HCT116 (cell line): ENCODE measurements around the gene ACP1. TPM values are rescaled to one million over a fixed set of nuclear protein-coding genes. Genes with fewer than 3 reads are reported as not detected.

ENCODE experiments used
- ATAC-seq: fragments of 200-7000 bp; cut with Tn5 transposase; 2 replicates; pipeline ENCODE4 v1.9.1; 2020; ENCODE audit warnings: mild to moderate bottlenecking, moderate library complexity
- BruUV-seq: library from RNA; stranded (reverse); fragments of 400-500 nt; replicated peaks from 2 replicates; lab custom pipeline; 2021; lab: Mats Ljungman, UMichigan
- CTCF ChIA-PET: fragments of 300-600 bp; sonication (Branson Sonifier 250); formaldehyde crosslinking; loops from one replicate; lab custom pipeline; 2021; ENCODE audit warnings: antibody characterized with exemption; lab: Charles Lee
- POLR2A ChIA-PET: fragments of 300-600, 350-600 bp; sonication (Branson Sonifier 250); formaldehyde crosslinking; loops from one replicate; lab custom pipeline; 2021; ENCODE audit warnings: antibody characterized with exemption; lab: Charles Lee
- RAD21 ChIA-PET, 2 experiments: fragments of 300-600 bp; sonication (Branson Sonifier 250); formaldehyde crosslinking; loops; one replicate each; lab custom pipeline; 2023; ENCODE audit warnings: low total read pairs in 2 of 2; ENCODE audit not compliant: uncharacterized antibody in 2 of 2, unreplicated experiment in 2 of 2, low non-redundant PET in 1 of 2; lab: Charles Lee
- DNase-seq: peaks from one replicate; pipeline ENCODE4 v3.0.0-alpha.2; 2010; ENCODE audit warnings: low read depth, low spot score
- H2AFZ ChIP-seq: fragments of 200-600 bp; shearing (Covaris generic), sonication (generic); 2 replicates; pipeline ENCODE4 v1.6.1; 2017; ENCODE audit warnings: low read depth, mixed run types, mixed read lengths, antibody characterized with exemption, low read length; ENCODE audit not compliant: poor library complexity, severe bottlenecking
- H3K27ac ChIP-seq: 2 replicates; pipeline ENCODE4 v1.5.1; 2012; ENCODE audit warnings: low read depth, low read length
- H3K27me3 ChIP-seq: fragments of 200-600 bp; sonication (generic); 2 replicates; pipeline ENCODE4 v1.6.1; 2016; ENCODE audit warnings: mixed run types, low read length, mixed read lengths; ENCODE audit not compliant: insufficient read depth
- H3K36me3 ChIP-seq, 2 experiments: fragments of 200-500 bp in 1 of 2; fragments of 200-600 bp in 1 of 2; sonication (Bioruptor generic) in 1 of 2; sonication (generic) in 1 of 2; 2 replicates each; pipeline versions ENCODE4 v1.5.1 to v1.6.1; 2014 to 2016; ENCODE audit warnings: low read length in 2 of 2, inconsistent platforms in 1 of 2, mixed read lengths in 1 of 2, mixed run types in 1 of 2; ENCODE audit not compliant: insufficient read depth in 2 of 2, control insufficient read depth in 1 of 2
- H3K4me1 ChIP-seq, 2 experiments: fragments of 200-600 bp in 1 of 2; sonication (generic) in 1 of 2; 2 replicates each; pipeline versions ENCODE4 v1.5.1 to v1.6.1; 2012 to 2017; ENCODE audit warnings: low read length in 2 of 2, inconsistent platforms in 1 of 2, mild to moderate bottlenecking in 1 of 2, mixed read lengths in 1 of 2, mixed run types in 1 of 2, moderate library complexity in 1 of 2; ENCODE audit not compliant: insufficient read depth in 2 of 2, control insufficient read depth in 1 of 2
- H3K4me2 ChIP-seq: fragments of 200-600 bp; sonication (generic); 2 replicates; pipeline ENCODE4 v1.6.1; 2017; ENCODE audit warnings: mixed run types, low read length, mixed read lengths
- H3K4me3 ChIP-seq, 2 experiments: fragments of 200-600 bp in 1 of 2; sonication (generic) in 1 of 2; replicated peaks in 1 of 2; 2 replicates each; pipeline ENCODE4 v1.5.1; 2011 to 2016; ENCODE audit warnings: low read length in 2 of 2, control low read depth in 1 of 2, low read depth in 1 of 2, mild to moderate bottlenecking in 1 of 2, mixed read lengths in 1 of 2, mixed run types in 1 of 2
- H3K79me2 ChIP-seq: fragments of 200-600 bp; sonication (generic); 2 replicates; pipeline ENCODE4 v1.6.1; 2017; ENCODE audit warnings: mild to moderate bottlenecking, mixed run types, low read length, moderate library complexity, mixed read lengths; ENCODE audit not compliant: insufficient read depth
- H3K9ac ChIP-seq: fragments of 200-600 bp; sonication (generic); 2 replicates; pipeline ENCODE4 v1.6.1; 2016; ENCODE audit warnings: low read length, mixed read lengths
- H3K9me2 ChIP-seq: fragments of 200-600 bp; sonication (generic), shearing (Covaris generic); 2 replicates; pipeline ENCODE4 v1.6.1; 2017; ENCODE audit warnings: mixed run types, mild to moderate bottlenecking, moderate library complexity; ENCODE audit not compliant: insufficient read depth
- H3K9me3 ChIP-seq, 2 experiments: fragments of 200-500 bp in 1 of 2; fragments of 200-600 bp in 1 of 2; sonication (Bioruptor generic) in 1 of 2; sonication (generic) in 1 of 2; 2 replicates each; pipeline ENCODE4 v1.6.1; 2014 to 2017; ENCODE audit warnings: low read length in 2 of 2, mixed read lengths in 2 of 2, inconsistent platforms in 1 of 2, low read depth in 1 of 2, mild to moderate bottlenecking in 1 of 2, mixed run types in 1 of 2, moderate library complexity in 1 of 2; ENCODE audit not compliant: control insufficient read depth in 1 of 2, insufficient read depth in 1 of 2
- H4K20me1 ChIP-seq: fragments of 200-600 bp; sonication (generic), shearing (Covaris generic); 2 replicates; pipeline ENCODE4 v1.6.1; 2017; ENCODE audit warnings: mixed run types, mild to moderate bottlenecking, moderate library complexity; ENCODE audit not compliant: insufficient read depth
- ATF3 ChIP-seq: IDR thresholded peaks from 2 replicates; pipeline ENCODE4 v1.6.1; 2012
- CBX3 ChIP-seq: IDR thresholded peaks from 2 replicates; pipeline ENCODE4 v1.6.1; 2012; ENCODE audit warnings: low read depth
- CEBPB ChIP-seq: IDR thresholded peaks from 2 replicates; pipeline ENCODE4 v1.6.1; 2012; ENCODE audit warnings: low read depth
- CTCF ChIP-seq, 3 experiments: fragments of 200-600 bp in 1 of 3; sonication (generic) in 1 of 3; IDR thresholded peaks in 2 of 3; conservative IDR thresholded peaks in 1 of 3; 2 replicates each; pipeline ENCODE4 v1.5.1; 2012 to 2017; ENCODE audit warnings: low read depth in 2 of 3, low read length in 2 of 3, antibody characterized with exemption in 1 of 3, borderline replicate concordance in 1 of 3, control low read depth in 1 of 3, mild to moderate bottlenecking in 1 of 3, mixed read lengths in 1 of 3, mixed run types in 1 of 3, moderate library complexity in 1 of 3; ENCODE audit not compliant: insufficient read depth in 1 of 3
- EGR1 ChIP-seq: IDR thresholded peaks from 2 replicates; pipeline ENCODE4 v1.6.1; 2012; ENCODE audit warnings: low read depth
- ELF1 ChIP-seq: IDR thresholded peaks from 2 replicates; pipeline ENCODE4 v1.6.1; 2012; ENCODE audit warnings: low read depth, borderline replicate concordance
- EZH2 ChIP-seq: fragments of 200-600 bp; sonication (generic); IDR thresholded peaks from 2 replicates; pipeline ENCODE4 v1.6.1; 2017; ENCODE audit warnings: antibody characterized with exemption, mixed run types
- EZH2phosphoT487 ChIP-seq: fragments of 200-600 bp; IDR thresholded peaks from 2 replicates; pipeline ENCODE4 v1.6.1; 2018; ENCODE audit warnings: antibody characterized with exemption, borderline replicate concordance
- JUND ChIP-seq: IDR thresholded peaks from 2 replicates; pipeline ENCODE4 v1.6.1; 2012
- MAX ChIP-seq: IDR thresholded peaks from 2 replicates; pipeline ENCODE4 v1.6.1; 2012
- POLR2A ChIP-seq: IDR thresholded peaks from 2 replicates; pipeline ENCODE4 v1.7.0; 2011; ENCODE audit warnings: borderline replicate concordance; ENCODE audit not compliant: insufficient read depth, insufficient read length; ENCODE audit errors: extremely low read depth
- RAD21 ChIP-seq: IDR thresholded peaks from 2 replicates; pipeline ENCODE4 v1.6.1; 2012; ENCODE audit warnings: low read depth, mild to moderate bottlenecking
- SP1 ChIP-seq: IDR thresholded peaks from 2 replicates; pipeline ENCODE4 v1.6.1; 2012; ENCODE audit warnings: low read depth
- SRF ChIP-seq: IDR thresholded peaks from 2 replicates; pipeline ENCODE4 v1.6.1; 2012; ENCODE audit warnings: low read depth
- TCF7L2 ChIP-seq: IDR thresholded peaks from 2 replicates; pipeline ENCODE4 v1.7.0; 2011; ENCODE audit warnings: borderline replicate concordance, inconsistent platforms; ENCODE audit not compliant: insufficient read depth, insufficient read length; ENCODE audit errors: extremely low read depth
- YY1 ChIP-seq: IDR thresholded peaks from 2 replicates; pipeline ENCODE4 v1.6.1; 2011; ENCODE audit warnings: low read length, low read depth, moderate library complexity, mild to moderate bottlenecking; ENCODE audit not compliant: insufficient replicate concordance; ENCODE audit errors: extremely low read depth
- ZFX ChIP-seq: fragments of 450-650 bp; IDR thresholded peaks from 2 replicates; pipeline ENCODE4 v1.6.1; 2017
- intact Hi-C: fragments of 100-400 bp; cut with micrococcal nuclease; formaldehyde crosslinking; loops from 2 replicates; pipeline ENCODE4 v1.10.0; 2022
- total RNA-seq: library from RNA; stranded (reverse); gene quantifications from one replicate; pipeline ENCODE4 v1.2.1, GENCODE V29; 2021; ENCODE audit not compliant: unreplicated experiment

ACP1 gene
- total RNA-seq, 1 experiment from 2014 or later: 113 TPM

GRCh38 chr2:283996-284794 is 19.4 kb downstream of the ACP1 start:
- H3K36me3 ChIP-seq: peaks cover 9 to 20% of the 10 kb centered on the region in 2 experiments; a peak in 2 of 4 replicates
- TF ChIP-seq TCF7L2 (no peak), JUND (no peak), ELF1 (no peak), POLR2A (no peak), YY1 (no peak), EZH2 (no peak), MAX (no peak), CTCF (IDR thresholded peaks at IDR 0.05 in 2 of 3, conservative IDR thresholded peaks at IDR 0.05 in 1 of 3; ENCODE audit: borderline replicate concordance in 1 of 3, insufficient read depth in 1 of 3, low read depth in 2 of 3, low read length in 2 of 3) (no peak), SP1 (no peak), RAD21 (no peak), ZFX (no peak), EZH2phosphoT487 (no peak), ATF3 (no peak), CEBPB (no peak), SRF (no peak), CBX3 (no peak), EGR1 (no peak)
- TF ChIP-seq, all 23 proteins: peak for 0
- ChIA-PET POLR2A (no interaction called here), RAD21 (no interaction called here), CTCF (interaction anchor here (0.8 kb wide), 1 partner anchor 10 kb away, joined by 4 read pairs; no protein-coding TSS in a partner anchor)
- no peak overlapping the region for H3K4me2 ChIP-seq
- H3K9me2 ChIP-seq: no peaks in the 10 kb centered on the region
- H3K4me3 ChIP-seq: no peak overlapping the region
- no peak overlapping the region for H3K9ac ChIP-seq
- H3K4me1 ChIP-seq: no peaks in the 10 kb centered on the region
- H4K20me1 ChIP-seq: 0 out of 2 replicates have a peak, but pooled peaks cover 2% of the 10 kb centered on the region
- ATAC-seq (no peak), DNase-seq (no peak)
- H3K79me2 ChIP-seq: peaks cover 13% of the 10 kb centered on the region; the same call in 1 of the 2 replicates
- H2AFZ ChIP-seq: no peak overlapping the region
- intact Hi-C loops: no loop called here
- no peaks in the 10 kb centered on the region for H3K9me3 ChIP-seq
- H3K27me3 ChIP-seq: no peaks in the 10 kb centered on the region
- no TSS peak for BruUV-seq
- H3K27ac ChIP-seq: no peak overlapping the region
